NCI-H748 (cell line): ENCODE measurements around the gene NRARP.

Experiments
- DNase-seq: peaks from one replicate; lab custom pipeline; 2025; ENCODE audit not compliant: unreplicated experiment; lab: John Stamatoyannopoulos, UW

Gene NRARP

GRCh38 chr9:137278721-137279711 lies 23.1 kb downstream of the NRARP start:
- DNase-seq = no peak

DNA sequence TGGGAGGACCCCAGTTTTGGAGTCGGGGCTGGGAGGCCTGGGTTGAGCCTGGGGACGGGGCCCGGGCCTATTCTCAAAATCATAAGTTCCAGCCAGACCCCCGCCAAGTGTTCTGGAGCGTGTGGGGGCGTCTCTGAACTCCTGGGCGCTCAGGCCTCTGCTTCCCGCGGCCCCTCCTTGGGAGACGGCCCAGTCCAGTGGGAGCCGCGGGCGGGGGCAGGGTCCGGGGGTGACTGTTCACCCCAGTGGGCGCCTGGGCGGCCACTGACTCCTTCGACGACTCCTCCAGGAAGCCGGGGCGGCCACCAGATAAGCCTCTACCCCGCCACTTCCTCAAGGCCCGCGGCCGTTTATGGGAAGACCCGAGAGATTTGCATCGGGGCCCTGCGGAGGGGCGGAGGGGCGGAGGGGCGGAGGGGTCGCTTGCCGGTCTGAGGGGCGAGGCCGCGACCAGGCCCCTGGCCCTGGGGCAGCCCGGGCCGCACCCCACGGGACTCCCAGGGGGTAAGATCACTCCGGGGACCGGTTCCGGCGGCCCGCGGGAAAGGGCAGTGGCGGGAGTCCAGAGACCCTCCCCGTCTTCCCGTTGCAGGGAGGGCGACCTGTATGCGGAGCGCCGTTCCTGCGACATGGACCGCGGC lies 23.9 kb downstream of the NRARP start:
- DNase-seq = no peak

GRCh38 chr9:137277329-137278041 lies 24.6 kb downstream of the NRARP start, which contains the start of gene TOR4A:
Gene TOR4A, plus strand, starts transcription at chr9:137277726. Its CDS starts 964 bp downstream, at chr9:137278690.
- no peak for DNase-seq

- DNase-seq = no peak
These were observed 25.4 kb downstream of the NRARP start for GRCh38 chr9:137276473-137277328.

DNA sequence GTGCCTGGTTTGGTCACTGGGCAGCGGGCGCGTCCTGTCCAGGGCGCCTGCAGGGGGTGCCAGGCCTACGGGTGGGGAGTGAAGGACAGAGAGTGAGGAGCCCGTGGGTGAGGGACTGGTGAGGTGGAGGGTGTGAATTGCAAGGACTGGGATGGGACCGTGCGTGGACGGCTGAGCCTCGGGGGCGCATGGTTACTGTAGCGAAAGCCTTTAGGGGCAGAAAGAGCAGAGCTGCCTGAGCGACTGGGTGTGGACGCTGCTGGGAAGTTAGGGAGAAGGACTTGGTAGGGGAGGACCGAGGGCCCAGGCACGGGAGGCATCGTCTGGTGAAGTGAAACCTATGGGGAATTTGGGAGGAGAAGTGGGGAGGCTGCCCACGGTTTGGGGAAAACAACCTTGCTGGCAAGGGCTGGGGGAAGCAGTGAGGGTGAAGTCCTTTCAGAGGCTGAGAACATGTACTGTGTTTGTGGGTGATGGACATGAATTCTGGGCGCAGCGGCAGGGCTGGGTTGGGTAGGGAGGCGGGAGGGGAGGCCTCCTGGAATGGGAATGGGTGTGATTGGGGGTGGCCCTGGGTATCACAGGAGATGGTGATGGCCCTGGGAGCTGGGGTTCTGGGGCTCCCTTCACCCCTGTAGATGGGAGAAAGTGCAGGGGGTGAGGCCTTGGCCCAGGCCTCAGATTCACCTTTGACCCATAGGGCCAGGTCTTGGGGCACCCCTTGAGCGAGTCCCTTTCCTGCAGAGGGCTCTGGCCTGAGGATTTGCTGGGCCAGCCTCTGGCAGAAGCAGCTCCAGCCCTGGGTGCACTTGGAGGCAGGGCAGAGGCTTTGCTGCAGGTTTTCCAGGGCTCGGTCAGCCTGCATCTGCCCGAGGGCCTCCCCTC lies 26.2 kb downstream of the NRARP start:
- no peak for DNase-seq

- DNase-seq = no peak
These were observed 26.9 kb downstream of the NRARP start for GRCh38 chr9:137275203-137275587.

- no peak for DNase-seq
These were observed 28.3 kb downstream of the NRARP start for GRCh38 chr9:137273611-137274320.

GRCh38 chr9:137273095-137273490 lies 29.0 kb downstream of the NRARP start:
- DNase-seq = no peak

- DNase-seq = no peak
These were observed 29.6 kb downstream of the NRARP start for GRCh38 chr9:137272241-137273094.

GRCh38 chr9:137271696-137272076 lies 30.4 kb downstream of the NRARP start:
- no peak for DNase-seq

- DNase-seq = no peak
These were observed 31.0 kb downstream of the NRARP start for GRCh38 chr9:137270929-137271695.

DNA sequence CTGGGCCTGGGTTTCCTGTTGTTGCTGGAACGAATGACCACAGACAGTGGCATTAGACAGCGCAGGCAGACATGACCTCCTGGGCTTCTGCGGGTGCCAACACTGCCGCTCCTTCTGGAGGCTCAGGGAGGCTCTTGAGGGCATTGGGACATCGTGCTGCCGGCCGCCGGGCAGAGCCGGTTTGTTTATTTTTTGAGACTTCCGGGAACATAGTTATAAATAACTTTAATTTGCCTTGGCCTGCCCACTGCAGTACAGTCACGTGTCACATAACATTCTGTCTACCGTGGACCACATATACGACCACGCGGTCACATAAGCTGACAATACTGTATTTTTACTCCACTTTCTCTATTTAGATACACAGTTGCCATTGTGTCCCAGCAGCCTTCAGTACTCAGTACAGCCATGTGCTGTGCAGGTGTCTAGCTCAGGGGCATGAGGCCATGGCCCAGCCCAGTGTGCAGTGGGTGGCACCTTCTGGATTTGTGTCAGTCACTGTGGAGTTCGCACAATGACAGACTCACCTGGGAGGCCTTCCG lies 32.8 kb downstream of the NRARP start:
- DNase-seq = no peak

- no peak for DNase-seq
These were observed 33.4 kb downstream of the NRARP start for GRCh38 chr9:137268538-137269201.

GRCh38 chr9:137267933-137268355 lies 34.1 kb downstream of the NRARP start:
- DNase-seq = no peak

DNA sequence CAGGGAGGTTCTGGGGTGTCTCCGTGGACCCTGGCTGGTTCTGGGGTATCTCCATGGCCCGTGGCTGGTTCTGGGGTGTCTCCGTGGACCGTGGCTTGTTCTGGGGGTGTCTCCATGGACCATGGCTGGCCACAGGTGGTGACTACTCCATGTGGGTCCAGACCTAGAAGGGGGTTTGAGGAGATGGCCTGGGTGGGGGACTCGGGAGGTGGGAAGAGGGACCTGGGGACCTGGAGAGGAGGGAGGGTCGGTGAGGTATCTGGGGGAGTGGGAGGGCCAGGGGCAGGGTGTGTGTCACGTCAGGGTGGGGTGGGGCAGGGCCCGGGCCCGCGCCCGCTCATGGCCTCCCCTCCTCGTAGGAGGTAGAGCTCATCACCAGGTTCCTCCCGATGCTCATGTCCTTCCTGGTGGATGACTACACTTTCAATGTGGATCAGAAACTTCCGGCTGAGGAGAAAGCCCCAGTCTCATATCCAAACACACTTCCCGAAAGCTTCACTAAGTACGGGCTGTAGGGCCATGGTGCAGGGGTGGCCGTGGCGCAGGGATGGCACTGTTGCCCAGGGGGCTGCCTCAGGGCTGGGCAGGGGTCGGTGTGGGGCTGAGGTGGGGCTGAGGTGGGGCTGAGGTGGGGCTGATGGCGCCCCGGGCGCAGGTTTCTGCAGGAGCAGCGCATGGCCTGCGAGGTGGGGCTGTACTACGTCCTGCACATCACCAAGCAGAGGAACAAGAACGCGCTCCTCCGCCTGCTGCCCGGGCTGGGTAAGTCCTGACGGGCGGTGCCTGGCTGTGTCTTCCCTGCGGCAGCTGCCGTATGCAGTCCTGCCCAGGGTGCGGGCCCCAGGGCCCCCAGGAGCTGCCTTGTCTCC lies 35.3 kb downstream of the NRARP start:
- DNase-seq = no peak

GRCh38 chr9:137266162-137266527 lies 35.9 kb downstream of the NRARP start:
- no peak for DNase-seq
